ENCODE data around the gene GPR27. TPM values are rescaled to one million over a fixed set of nuclear protein-coding genes. Genes with fewer than 3 reads are reported as not detected.

The GPR27 gene
- polyA plus RNA-seq, 1 donor (not counting 4 experiments of a cell fraction or from before 2014, with no cell fraction given): 0.12 TPM

GRCh38 chr3:71721002-71721401 lies 32.7 kb upstream of the GPR27 start:
- no peak overlapping the region for H3K4me2 ChIP-seq (ENCODE audit: control insufficient read depth, extremely low read depth, insufficient read depth, low read depth, low read length)
- H3K27ac ChIP-seq (ENCODE audit: control insufficient read depth, insufficient read depth, low read length): no peak overlapping the region
- H3K4me1 ChIP-seq (ENCODE audit: control insufficient read depth, extremely low read depth, insufficient read depth, low read length): peaks cover 11% of the 10 kb centered on the region
- dilution Hi-C loops (cut with MboI; ENCODE audit: extremely low pct_ligation_motif_present, low sequenced_read_pairs): no loop called here
- FAIRE-seq (no peak), DNase-seq (ENCODE audit: low read depth, low spot score) (no peak)
- no peak overlapping the region for H3K9ac ChIP-seq (ENCODE audit: control insufficient read depth, extremely low read depth, insufficient read depth, low read length)
- no peaks in the 10 kb centered on the region for H3K9me1 ChIP-seq (ENCODE audit: control insufficient read depth, extremely low read depth, insufficient read depth, low read length)
- H2AFZ ChIP-seq (ENCODE audit: control insufficient read depth, low read length): no peak overlapping the region
- no peak overlapping the region for H3K4me3 ChIP-seq (ENCODE audit: control insufficient read depth in 2 of 3, extremely low read depth in 1 of 3, insufficient read depth in 2 of 3, low read depth in 1 of 3, low read length in 3 of 3)
- H4K20me1 ChIP-seq (ENCODE audit: control insufficient read depth, extremely low read depth, insufficient read depth, low read length): no peaks in the 10 kb centered on the region
- TF ChIP-seq EZH2 (IDR thresholded peaks at IDR 0.05; ENCODE audit: low read length) (no peak), CTCF (optimal IDR thresholded peaks at IDR 0.05 in 1 of 3, IDR thresholded peaks at IDR 0.05 in 1 of 3, conservative IDR thresholded peaks at IDR 0.05 in 1 of 3; ENCODE audit: extremely low read depth in 1 of 3, insufficient read depth in 2 of 3, low read length in 3 of 3) (no peak)
- H3K36me3 ChIP-seq (ENCODE audit: control insufficient read depth in 2 of 2, extremely low read depth in 1 of 2, insufficient read depth in 2 of 2, low read length in 2 of 2): no peaks in the 10 kb centered on the region
- peaks cover 13% of the 10 kb centered on the region for H3K27me3 ChIP-seq (ENCODE audit: control insufficient read depth, extremely low read depth, insufficient read depth, low read length)
- H3K9me3 ChIP-seq (ENCODE audit: control insufficient read depth, low read depth, low read length): no peaks in the 10 kb centered on the region
- H3K79me2 ChIP-seq (ENCODE audit: control insufficient read depth, insufficient read depth, low read length): no peaks in the 10 kb centered on the region

- Histone ChIP-seq H3K27ac (ENCODE audit: control insufficient read depth, insufficient read depth, low read length) (no peak overlapping the region), H3K27me3 (ENCODE audit: control insufficient read depth, extremely low read depth, insufficient read depth, low read length) (peaks cover 13% of the 10 kb centered on the region), H3K9me3 (ENCODE audit: control insufficient read depth, low read depth, low read length) (no peaks in the 10 kb centered on the region), H3K9ac (ENCODE audit: control insufficient read depth, extremely low read depth, insufficient read depth, low read length) (no peak overlapping the region), H4K20me1 (ENCODE audit: control insufficient read depth, extremely low read depth, insufficient read depth, low read length) (no peaks in the 10 kb centered on the region), H3K4me1 (ENCODE audit: control insufficient read depth, extremely low read depth, insufficient read depth, low read length) (peaks cover 13% of the 10 kb centered on the region), H3K9me1 (ENCODE audit: control insufficient read depth, extremely low read depth, insufficient read depth, low read length) (no peaks in the 10 kb centered on the region), H3K4me3 (ENCODE audit: control insufficient read depth in 2 of 3, extremely low read depth in 1 of 3, insufficient read depth in 2 of 3, low read depth in 1 of 3, low read length in 3 of 3) (no peak overlapping the region), H3K79me2 (ENCODE audit: control insufficient read depth, insufficient read depth, low read length) (no peaks in the 10 kb centered on the region), H3K4me2 (ENCODE audit: control insufficient read depth, extremely low read depth, insufficient read depth, low read depth, low read length) (no peak overlapping the region), H2AFZ (ENCODE audit: control insufficient read depth, low read length) (no peak overlapping the region), H3K36me3 (ENCODE audit: control insufficient read depth in 2 of 2, extremely low read depth in 1 of 2, insufficient read depth in 2 of 2, low read length in 2 of 2) (no peaks in the 10 kb centered on the region)
- TF ChIP-seq EZH2 (IDR thresholded peaks at IDR 0.05; ENCODE audit: low read length): no peak
- no peak for TF ChIP-seq CTCF (optimal IDR thresholded peaks at IDR 0.05 in 1 of 3, IDR thresholded peaks at IDR 0.05 in 1 of 3, conservative IDR thresholded peaks at IDR 0.05 in 1 of 3; ENCODE audit: extremely low read depth in 1 of 3, insufficient read depth in 2 of 3, low read length in 3 of 3)
- FAIRE-seq: no peak
- no peak for DNase-seq (ENCODE audit: low read depth, low spot score)
- dilution Hi-C loops (cut with MboI; ENCODE audit: extremely low pct_ligation_motif_present, low sequenced_read_pairs): no loop called here
These were observed 32.0 kb upstream of the GPR27 start for GRCh38 chr3:71721651-71722157.
